AG09309 (cell line): ENCODE data around the gene ABL1.

Experiments
- DNase-seq: peaks from one replicate; pipeline ENCODE4 v3.0.0-alpha.2; 2010; ENCODE audit warnings: low read depth
- H3K4me3 ChIP-seq: 2 replicates; pipeline ENCODE4 v1.5.1; 2011; ENCODE audit warnings: mild to moderate bottlenecking, low read depth, low read length, moderate library complexity; ENCODE audit not compliant: control insufficient read depth
- TF ChIP-seq, protein P1 (sequence below): IDR thresholded peaks from 2 replicates; pipeline ENCODE4 v1.5.1; 2011; ENCODE audit warnings: mild to moderate bottlenecking, low read depth, low read length, inconsistent platforms; ENCODE audit not compliant: insufficient read depth, control insufficient read depth; ENCODE audit errors: missing control alignments

Gene ABL1

DNA sequence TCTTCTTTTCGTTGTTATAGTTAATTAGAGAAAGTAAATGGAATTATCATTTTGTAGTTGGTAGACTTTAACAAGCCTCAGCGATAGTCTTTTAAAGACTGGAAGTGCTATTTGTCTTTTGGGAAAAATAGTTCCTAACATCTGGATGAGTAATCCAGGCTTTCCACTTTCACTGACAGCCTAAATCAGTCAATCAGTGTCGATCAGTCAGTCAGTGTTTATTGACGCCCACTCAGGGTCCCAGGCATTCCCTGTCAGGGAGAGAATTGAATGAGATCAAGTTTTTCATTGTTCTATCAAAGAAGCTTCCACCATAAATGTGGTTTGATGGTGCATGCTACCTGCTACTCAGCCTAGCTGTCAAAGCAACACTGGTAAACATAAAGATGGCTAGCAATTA lies 2.6 kb downstream of the ABL1 start:
- DNase-seq = no peak
- H3K4me3 ChIP-seq = peak overlapping the region; percentile 16
- TF ChIP-seq, protein P1, sequence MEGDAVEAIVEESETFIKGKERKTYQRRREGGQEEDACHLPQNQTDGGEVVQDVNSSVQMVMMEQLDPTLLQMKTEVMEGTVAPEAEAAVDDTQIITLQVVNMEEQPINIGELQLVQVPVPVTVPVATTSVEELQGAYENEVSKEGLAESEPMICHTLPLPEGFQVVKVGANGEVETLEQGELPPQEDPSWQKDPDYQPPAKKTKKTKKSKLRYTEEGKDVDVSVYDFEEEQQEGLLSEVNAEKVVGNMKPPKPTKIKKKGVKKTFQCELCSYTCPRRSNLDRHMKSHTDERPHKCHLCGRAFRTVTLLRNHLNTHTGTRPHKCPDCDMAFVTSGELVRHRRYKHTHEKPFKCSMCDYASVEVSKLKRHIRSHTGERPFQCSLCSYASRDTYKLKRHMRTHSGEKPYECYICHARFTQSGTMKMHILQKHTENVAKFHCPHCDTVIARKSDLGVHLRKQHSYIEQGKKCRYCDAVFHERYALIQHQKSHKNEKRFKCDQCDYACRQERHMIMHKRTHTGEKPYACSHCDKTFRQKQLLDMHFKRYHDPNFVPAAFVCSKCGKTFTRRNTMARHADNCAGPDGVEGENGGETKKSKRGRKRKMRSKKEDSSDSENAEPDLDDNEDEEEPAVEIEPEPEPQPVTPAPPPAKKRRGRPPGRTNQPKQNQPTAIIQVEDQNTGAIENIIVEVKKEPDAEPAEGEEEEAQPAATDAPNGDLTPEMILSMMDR = no peak

DNA sequence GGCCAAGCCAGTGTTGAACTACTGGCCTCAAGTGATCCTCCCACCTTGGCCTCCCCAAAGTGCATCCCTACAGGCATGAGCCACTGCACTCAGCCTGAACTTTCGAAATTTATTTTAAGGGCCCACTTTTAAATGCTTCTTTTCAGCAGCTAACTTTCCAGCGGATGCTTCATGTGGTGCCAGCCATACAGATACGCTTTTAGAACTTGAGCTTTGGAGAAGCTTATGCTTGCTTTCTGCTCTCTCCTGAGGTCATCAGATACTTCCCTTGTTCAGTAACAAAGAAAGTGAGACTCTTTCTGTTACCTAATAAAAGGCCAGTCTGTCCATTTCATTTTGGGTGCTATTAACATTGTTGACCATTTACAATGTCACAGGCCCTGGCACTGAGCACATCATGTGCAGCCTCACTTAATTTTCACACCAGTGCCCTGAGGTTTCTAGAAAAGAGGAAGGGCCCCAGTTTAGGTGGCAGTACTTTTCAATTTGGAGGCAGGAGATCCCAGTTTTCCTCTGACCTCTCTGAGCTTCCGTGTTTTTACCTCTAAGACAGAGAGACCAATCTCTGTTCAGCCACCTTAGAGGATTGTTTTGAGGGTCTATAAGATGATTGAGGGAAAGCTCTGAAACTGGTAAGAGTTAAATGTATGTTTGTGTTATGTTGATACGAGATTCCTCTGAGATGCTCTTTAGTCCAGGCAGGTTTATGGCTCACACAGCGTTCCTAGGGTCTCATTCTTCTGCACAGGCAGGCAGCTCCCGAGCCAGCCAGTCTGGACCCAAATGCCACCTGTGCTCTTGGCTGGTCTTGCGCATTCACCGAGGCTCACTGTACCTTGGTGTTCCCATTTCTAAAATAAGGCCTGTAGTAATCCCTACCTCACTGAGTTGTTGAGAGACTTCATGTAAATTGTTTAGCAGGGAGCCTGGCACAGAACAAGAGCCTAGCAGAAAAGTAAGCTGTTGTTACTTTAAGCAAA lies 4.4 kb downstream of the ABL1 start:
- H3K4me3 ChIP-seq = no peak overlapping the region
- TF ChIP-seq, protein P1 = no peak
- DNase-seq = no peak

DNA sequence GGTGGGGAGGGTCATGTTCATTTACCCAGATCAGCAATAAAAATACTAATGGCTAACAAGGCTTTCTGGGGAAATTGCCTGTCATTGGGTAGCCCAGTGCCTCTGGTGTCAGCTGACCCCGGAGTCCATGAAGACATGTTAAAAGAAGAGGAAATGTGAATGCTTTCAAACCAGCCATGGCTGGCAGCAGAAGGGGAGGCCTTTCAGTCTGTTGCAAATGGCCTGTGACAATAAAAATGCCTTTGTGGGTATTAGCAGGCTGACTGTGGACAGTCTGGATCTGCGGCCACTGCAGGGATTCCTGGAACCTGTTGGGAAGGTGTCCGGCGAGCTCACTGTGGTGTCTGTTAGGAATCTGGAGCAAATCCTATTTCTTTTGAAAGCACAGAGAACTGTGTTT lies 7.5 kb downstream of the ABL1 start:
- DNase-seq = no peak
- TF ChIP-seq, protein P1 = no peak
- H3K4me3 ChIP-seq = no peak overlapping the region

DNA sequence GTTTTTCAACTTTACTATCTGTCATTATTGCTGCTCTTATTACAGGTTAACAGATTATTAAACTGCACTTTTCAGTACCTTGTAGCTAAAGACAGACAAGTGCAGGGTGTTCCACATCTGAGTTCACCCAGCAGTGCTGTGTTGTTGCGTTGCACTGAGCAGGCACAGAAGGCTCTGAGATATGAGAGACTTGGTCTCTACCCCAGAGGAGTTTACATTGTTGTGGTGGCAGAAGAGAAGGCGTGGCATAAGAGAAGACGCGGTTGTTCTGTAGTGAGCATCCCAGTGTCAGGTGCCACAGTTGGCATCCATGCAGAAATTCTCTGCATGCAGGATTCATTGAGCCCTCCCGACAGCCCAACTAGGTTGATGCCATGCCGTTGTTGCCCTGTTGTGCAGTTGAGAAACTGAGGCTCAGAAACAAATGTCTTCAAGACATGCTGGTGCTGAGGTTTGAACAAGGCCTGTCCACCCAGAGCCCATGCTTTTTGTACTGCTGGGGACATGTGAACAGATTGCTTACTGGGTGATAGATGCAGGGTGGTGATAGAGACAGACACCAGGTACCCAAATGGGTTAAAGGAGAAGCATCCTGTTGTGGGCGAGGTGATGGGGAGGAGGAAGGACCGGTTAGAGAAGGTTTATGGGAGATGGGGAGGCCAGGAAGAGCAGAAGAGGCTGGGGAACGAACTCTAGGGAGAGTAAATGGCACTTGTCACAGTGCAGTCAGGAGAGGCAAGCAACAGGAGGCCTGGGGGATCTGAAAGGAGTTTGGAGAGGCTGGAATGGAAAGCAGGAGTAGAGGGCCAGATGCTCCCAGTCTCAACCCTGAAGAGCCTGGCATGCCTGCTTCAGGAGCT lies 8.2 kb downstream of the ABL1 start:
- DNase-seq = no peak
- no peak overlapping the region for H3K4me3 ChIP-seq
- TF ChIP-seq, protein P1 = no peak

DNA sequence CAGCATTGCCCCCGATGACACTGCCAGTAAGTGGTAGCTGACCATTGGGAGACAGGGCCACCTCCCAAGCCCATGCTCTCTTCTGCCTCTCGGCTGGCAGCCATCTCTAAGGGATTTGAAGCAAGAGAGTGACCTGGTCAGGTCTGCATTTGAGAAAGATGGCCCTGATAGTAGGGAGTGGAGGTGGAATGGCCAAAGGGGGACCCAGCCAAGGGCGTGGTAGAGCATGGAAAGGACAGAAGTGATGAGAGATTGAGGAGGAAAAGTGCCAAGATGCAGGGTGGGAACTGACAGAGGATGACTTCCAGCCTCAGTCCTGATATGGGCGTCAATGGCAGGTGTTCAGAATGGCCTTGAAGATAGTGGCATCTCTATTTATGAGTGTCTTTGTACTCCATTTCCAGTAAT lies 9.0 kb downstream of the ABL1 start:
- TF ChIP-seq, protein P1 = no peak
- no peak overlapping the region for H3K4me3 ChIP-seq
- no peak for DNase-seq

DNA sequence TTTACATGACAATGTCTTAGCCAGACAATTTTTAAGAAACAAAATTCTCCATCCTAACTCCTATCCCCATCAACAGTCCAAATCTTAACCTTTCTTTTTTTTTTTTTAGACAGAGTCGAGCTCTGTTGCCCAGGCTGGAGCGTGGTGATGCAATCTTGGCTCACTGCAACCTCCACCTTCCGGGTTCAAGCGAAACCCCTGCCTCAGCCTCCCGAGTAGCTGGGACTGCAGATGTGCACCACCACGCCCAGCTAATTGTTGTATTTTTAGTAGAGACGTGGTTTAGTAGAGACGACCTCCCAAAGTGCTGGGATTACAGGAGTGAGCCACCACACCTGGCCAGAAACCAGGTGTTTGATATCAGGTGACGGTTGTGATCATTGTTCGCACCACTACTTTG lies 10.2 kb downstream of the ABL1 start:
- TF ChIP-seq, protein P1 = no peak
- H3K4me3 ChIP-seq = no peak overlapping the region
- no peak for DNase-seq
